Liver (tissue), 9 donors: Measurements from ENCODE around the gene NUP50. TPM values are rescaled to one million over a fixed set of nuclear protein-coding genes. Genes with fewer than 3 reads are reported as not detected.

ENCODE experiments used
- DNase-seq: peaks from one replicate; pipeline ENCODE4 v3.0.0-alpha.2; 2017; ENCODE audit warnings: low spot score
- H3K27ac ChIP-seq, 2 donors: one replicate each; pipeline ENCODE4 v1.7.0; 2013; ENCODE audit warnings: inconsistent platforms in 2 of 2, low read length in 2 of 2, control low read depth in 1 of 2, low read depth in 1 of 2, mild to moderate bottlenecking in 1 of 2
- H3K27me3 ChIP-seq, 4 donors: one replicate each; pipeline versions ENCODE4 v1.6.1 to v1.7.0; 2013; ENCODE audit warnings: low read length in 3 of 4, inconsistent platforms in 1 of 4, mild to moderate bottlenecking in 1 of 4, moderate library complexity in 1 of 4; ENCODE audit not compliant: control insufficient read depth in 4 of 4, insufficient read depth in 4 of 4
- H3K36me3 ChIP-seq, 4 donors: one replicate each; pipeline versions ENCODE4 v1.6.1 to v1.7.0; 2013; ENCODE audit warnings: low read length in 3 of 4, mild to moderate bottlenecking in 3 of 4, low read depth in 1 of 4, moderate library complexity in 1 of 4; ENCODE audit not compliant: control insufficient read depth in 4 of 4, insufficient read depth in 3 of 4
- H3K4me1 ChIP-seq, 4 donors: one replicate each; pipeline versions ENCODE4 v1.6.1 to v1.7.0; 2013; ENCODE audit warnings: low read length in 3 of 4, mild to moderate bottlenecking in 3 of 4, moderate library complexity in 1 of 4; ENCODE audit not compliant: control insufficient read depth in 4 of 4, insufficient read depth in 4 of 4
- H3K4me3 ChIP-seq, 3 donors: one replicate each; pipeline versions ENCODE4 v1.6.1 to v1.7.0; 2013; ENCODE audit warnings: low read length in 3 of 3, control low read depth in 1 of 3, low read depth in 1 of 3, mild to moderate bottlenecking in 1 of 3
- H3K9ac ChIP-seq, 2 donors: one replicate each; pipeline ENCODE4 v1.7.0; 2013; ENCODE audit warnings: low read length in 2 of 2, mild to moderate bottlenecking in 2 of 2, moderate library complexity in 2 of 2, control low read depth in 1 of 2, low read depth in 1 of 2
- H3K9me3 ChIP-seq, 4 donors: one replicate each; pipeline versions ENCODE4 v1.6.1 to v1.7.0; 2013; ENCODE audit warnings: low read length in 3 of 4; ENCODE audit not compliant: control insufficient read depth in 4 of 4
- ATF3 ChIP-seq: IDR thresholded peaks from 2 replicates; pipeline ENCODE4 v1.6.1; 2016; ENCODE audit warnings: antibody characterized with exemption
- EGR1 ChIP-seq, 2 donors: IDR thresholded peaks; 2 replicates each; pipeline ENCODE4 v1.6.1; 2016 to 2018; ENCODE audit warnings: antibody characterized with exemption in 2 of 2, low read depth in 2 of 2
- FOXA1 ChIP-seq: IDR thresholded peaks from 2 replicates; pipeline ENCODE4 v1.6.1; 2016; ENCODE audit warnings: antibody characterized with exemption
- FOXA2 ChIP-seq: IDR thresholded peaks from 2 replicates; pipeline ENCODE4 v1.6.1; 2016; ENCODE audit warnings: antibody characterized with exemption
- GABPA ChIP-seq, 2 donors: IDR thresholded peaks in 1 of 2; conservative IDR thresholded peaks in 1 of 2; 2 replicates each; pipeline ENCODE4 v1.6.1; 2016; ENCODE audit warnings: antibody characterized with exemption in 2 of 2, mild to moderate bottlenecking in 1 of 2, moderate library complexity in 1 of 2
- HNF4A ChIP-seq, 2 donors: conservative IDR thresholded peaks; 2 replicates each; pipeline ENCODE4 v1.6.1; 2016; ENCODE audit warnings: antibody characterized with exemption in 2 of 2, mild to moderate bottlenecking in 2 of 2
- HNF4G ChIP-seq: IDR thresholded peaks from 2 replicates; pipeline ENCODE4 v1.6.1; 2016; ENCODE audit warnings: antibody characterized with exemption
- JUND ChIP-seq, 2 donors: IDR thresholded peaks; 2 replicates each; pipeline ENCODE4 v1.6.1; 2016; ENCODE audit warnings: antibody characterized with exemption in 2 of 2
- MAX ChIP-seq: IDR thresholded peaks from 2 replicates; pipeline ENCODE4 v1.6.1; 2016; ENCODE audit warnings: antibody characterized with exemption
- NR2F2 ChIP-seq: IDR thresholded peaks from 2 replicates; pipeline ENCODE4 v1.6.1; 2016; ENCODE audit warnings: antibody characterized with exemption
- RAD21 ChIP-seq, 2 donors: IDR thresholded peaks; 2 replicates each; pipeline ENCODE4 v1.6.1; 2016; ENCODE audit warnings: antibody characterized with exemption in 2 of 2, mild to moderate bottlenecking in 2 of 2
- REST ChIP-seq: IDR thresholded peaks from 2 replicates; pipeline ENCODE4 v1.6.1; 2016; ENCODE audit warnings: antibody characterized with exemption, mild to moderate bottlenecking
- RXRA ChIP-seq, 2 donors: IDR thresholded peaks; 2 replicates each; pipeline ENCODE4 v1.6.1; 2017 to 2018; ENCODE audit warnings: antibody characterized with exemption in 2 of 2, mild to moderate bottlenecking in 1 of 2
- SP1 ChIP-seq: IDR thresholded peaks from 2 replicates; pipeline ENCODE4 v1.6.1; 2018; ENCODE audit warnings: antibody characterized with exemption, mild to moderate bottlenecking
- TAF1 ChIP-seq: conservative IDR thresholded peaks from 2 replicates; pipeline ENCODE4 v1.6.1; 2016; ENCODE audit warnings: antibody characterized with exemption, mild to moderate bottlenecking
- YY1 ChIP-seq: IDR thresholded peaks from 2 replicates; pipeline ENCODE4 v1.6.1; 2016; ENCODE audit warnings: antibody characterized with exemption, mild to moderate bottlenecking
- ZBTB33 ChIP-seq: IDR thresholded peaks from 2 replicates; pipeline ENCODE4 v1.6.1; 2016; ENCODE audit warnings: antibody characterized with exemption
- WGBS: extraction: QIAGEN DNeasy Blood & Tissue Kit; methylation state at CpG from one replicate; pipeline ENCODE4 v1.1.7; 2013; 5-methylcytosine and 5-hydroxymethylcytosine counted together
- polyA plus RNA-seq, 2 donors: library from polyadenylated mRNA; stranded (reverse) in 1 of 2; unstranded in 1 of 2; fragments of 200-250 nt in 1 of 2; fragments of >200 nt in 1 of 2; fragmentation: Nextera tagmentation in 1 of 2; extraction: Ambion mirVana in 1 of 2; gene quantifications; one replicate each; pipeline versions ENCODE4 v1.2.1 to v1.2.3, GENCODE V29; 2013 to 2015
- total RNA-seq, 2 donors: library from RNA; depleted of rRNA; stranded (reverse); fragments of >200 nt; gene quantifications; one replicate each; pipeline ENCODE4 v1.2.3, GENCODE V29; 2014
- TF ChIP-seq, protein P1 (sequence below): fragments of 150-350 bp; IDR thresholded peaks from 2 replicates; pipeline ENCODE4 v1.5.1; 2017; ENCODE audit warnings: improper control_type of control experiment, low read depth, low read length; ENCODE audit not compliant: missing input control
- donor health status: healthy.
- donor health status: healthy.
- donor health status: healthy.
- donor health status: healthy.
- donor health status: healthy.

The NUP50 gene
- total and polyA plus RNA-seq, 4 donors: 8.7 to 48.2 (median 24.8) TPM

DNA sequence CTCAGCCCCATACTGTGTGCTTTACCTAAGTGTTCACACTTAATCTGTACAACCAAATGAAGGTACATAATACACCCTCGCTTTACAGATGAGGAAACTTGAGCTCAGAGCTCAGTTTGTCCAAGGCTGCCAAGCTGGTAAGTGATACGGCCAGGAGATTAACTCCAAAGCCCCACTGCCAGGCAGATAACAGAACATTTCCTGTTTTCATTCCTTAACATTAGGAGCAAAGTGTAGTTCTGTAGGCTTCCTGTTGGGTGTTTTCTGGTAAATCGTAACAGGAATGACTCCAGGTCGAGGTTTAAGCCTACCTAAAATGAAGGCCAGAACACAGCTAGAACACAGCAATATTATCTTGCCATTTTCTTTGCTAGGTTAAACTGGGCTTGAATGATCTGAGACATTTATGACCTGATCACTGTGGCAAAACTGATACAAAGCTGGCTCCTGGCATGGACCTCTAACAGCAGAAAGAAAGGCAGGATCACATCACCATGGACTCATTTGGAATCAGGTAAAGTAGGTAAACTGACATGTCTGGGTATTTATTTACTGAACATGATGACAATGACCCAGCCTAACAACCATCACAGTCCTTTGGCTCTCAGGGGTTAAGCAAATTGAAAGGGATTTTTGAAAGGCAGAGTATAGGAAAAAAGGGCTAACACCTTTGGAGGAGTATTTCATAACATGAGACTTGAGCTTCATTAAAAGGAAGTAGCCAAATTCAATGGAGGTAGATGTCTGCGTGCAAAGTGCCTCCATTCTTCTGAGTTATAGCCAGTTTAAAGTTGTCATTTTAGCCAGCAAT is 3.9 kb upstream of the NUP50 start:
- peak; percentile 44 for TF ChIP-seq NR2F2
- no peak for TF ChIP-seq FOXA1
- no peak for TF ChIP-seq ZBTB33
- peak; percentile 15 for TF ChIP-seq REST
- peak; percentile 82 for TF ChIP-seq YY1
- TF ChIP-seq GABPA (IDR thresholded peaks at IDR 0.05 in 1 of 2, conservative IDR thresholded peaks at IDR 0.05 in 1 of 2): peak in 1 of 2 donors; percentile 63
- no peak for TF ChIP-seq FOXA2
- no peak for TF ChIP-seq HNF4G
- peak; percentile 72 for TF ChIP-seq SP1
- no peak for TF ChIP-seq ATF3
- TF ChIP-seq RAD21 (IDR thresholded peaks at IDR 0.05): no peak
- TF ChIP-seq HNF4A (conservative IDR thresholded peaks at IDR 0.05): peak; percentile 43 to 71
- peak; percentile 48 for TF ChIP-seq MAX
- TF ChIP-seq TAF1: no peak
- TF ChIP-seq, protein P1, sequence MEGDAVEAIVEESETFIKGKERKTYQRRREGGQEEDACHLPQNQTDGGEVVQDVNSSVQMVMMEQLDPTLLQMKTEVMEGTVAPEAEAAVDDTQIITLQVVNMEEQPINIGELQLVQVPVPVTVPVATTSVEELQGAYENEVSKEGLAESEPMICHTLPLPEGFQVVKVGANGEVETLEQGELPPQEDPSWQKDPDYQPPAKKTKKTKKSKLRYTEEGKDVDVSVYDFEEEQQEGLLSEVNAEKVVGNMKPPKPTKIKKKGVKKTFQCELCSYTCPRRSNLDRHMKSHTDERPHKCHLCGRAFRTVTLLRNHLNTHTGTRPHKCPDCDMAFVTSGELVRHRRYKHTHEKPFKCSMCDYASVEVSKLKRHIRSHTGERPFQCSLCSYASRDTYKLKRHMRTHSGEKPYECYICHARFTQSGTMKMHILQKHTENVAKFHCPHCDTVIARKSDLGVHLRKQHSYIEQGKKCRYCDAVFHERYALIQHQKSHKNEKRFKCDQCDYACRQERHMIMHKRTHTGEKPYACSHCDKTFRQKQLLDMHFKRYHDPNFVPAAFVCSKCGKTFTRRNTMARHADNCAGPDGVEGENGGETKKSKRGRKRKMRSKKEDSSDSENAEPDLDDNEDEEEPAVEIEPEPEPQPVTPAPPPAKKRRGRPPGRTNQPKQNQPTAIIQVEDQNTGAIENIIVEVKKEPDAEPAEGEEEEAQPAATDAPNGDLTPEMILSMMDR: peak; percentile 36
- TF ChIP-seq JUND (IDR thresholded peaks at IDR 0.05): peak in 1 of 2 donors; percentile 50
- peak; percentile 51 to 80 for TF ChIP-seq RXRA (IDR thresholded peaks at IDR 0.05)
- TF ChIP-seq EGR1 (IDR thresholded peaks at IDR 0.05; ENCODE audit: low read depth in 2 of 2): peak in 1 of 2 donors; percentile 35
- Histone ChIP-seq H3K9ac (no peak overlapping the region), H3K4me1 (peaks cover 2 to 10% (median 7%) of the 10 kb centered on the region in 4 donors), H3K36me3 (no peaks in the 10 kb centered on the region), H3K9me3 (no peaks in the 10 kb centered on the region), H3K27me3 (no peaks in the 10 kb centered on the region), H3K27ac (peak overlapping the region; percentile 40 to 86), H3K4me3 (no peak overlapping the region)
- DNase-seq: no peak
- WGBS: 32% methylated on average over 5 of the region's 5 CpGs
